Inferior parietal cortex (tissue), 1 donor: ENCODE results near the gene ZBTB20.

Experiments used
- DNase-seq: peaks from one replicate; pipeline ENCODE4 v3.0.0-alpha.2; 2016; ENCODE audit errors: extremely low spot score

Gene ZBTB20

GRCh38 chr3:114294940-114295480 lies 852.1 kb downstream of the ZBTB20 start:
- DNase-seq, result no peak

GRCh38 chr3:114293838-114294535 lies 853.1 kb downstream of the ZBTB20 start, which contains the start of gene TIGIT:
Gene TIGIT, plus strand, starts transcription at chr3:114294028. Its CDS starts 34 bp downstream, at chr3:114294062.
- DNase-seq, result no peak

GRCh38 chr3:114290911-114291901 lies 855.9 kb downstream of the ZBTB20 start:
- peak; percentile 6 for DNase-seq

- no peak for DNase-seq
Measured at GRCh38 chr3:114286266-114286665, 860.8 kb downstream of the ZBTB20 start.

- no peak for DNase-seq
Measured at GRCh38 chr3:114285648-114286230, 861.3 kb downstream of the ZBTB20 start.

GRCh38 chr3:114284644-114285043 lies 862.4 kb downstream of the ZBTB20 start:
- no peak for DNase-seq
